Measurements from ENCODE around the gene HOMEZ.

HOMEZ gene

GRCh38 chr14:23324993-23325392, 39.1 kb upstream of the HOMEZ start:
- POLR2A ChIA-PET, result interaction anchor here (8.9 kb wide), 1 partner anchor 21 kb away, joined by 256 read pairs; the partner anchor contains the start of genes BCL2L2 and PPP1R3E
- no peak for DNase-seq (ENCODE audit: extremely low spot score)
- TF ChIP-seq CTBP1 (IDR thresholded peaks at IDR 0.05; ENCODE audit: borderline replicate concordance) (no peak), HDGF (IDR thresholded peaks at IDR 0.05; ENCODE audit: borderline replicate concordance) (no peak), BHLHE40 (IDR thresholded peaks at IDR 0.05; ENCODE audit: borderline replicate concordance) (no peak), SP1 (IDR thresholded peaks at IDR 0.05) (no peak), ZNF384 (IDR thresholded peaks at IDR 0.05) (no peak), SUZ12 (IDR thresholded peaks at IDR 0.05) (no peak), FOXM1 (IDR thresholded peaks at IDR 0.05; ENCODE audit: borderline replicate concordance) (no peak), FOXA1 (IDR thresholded peaks at IDR 0.05) (no peak), TARDBP (IDR thresholded peaks at IDR 0.05) (no peak), NFRKB (IDR thresholded peaks at IDR 0.05) (no peak), ELF4 (IDR thresholded peaks at IDR 0.05) (no peak), LEF1 (IDR thresholded peaks at IDR 0.05; ENCODE audit: borderline replicate concordance) (no peak)
- CTCF ChIA-PET, result no interaction called here

DNA sequence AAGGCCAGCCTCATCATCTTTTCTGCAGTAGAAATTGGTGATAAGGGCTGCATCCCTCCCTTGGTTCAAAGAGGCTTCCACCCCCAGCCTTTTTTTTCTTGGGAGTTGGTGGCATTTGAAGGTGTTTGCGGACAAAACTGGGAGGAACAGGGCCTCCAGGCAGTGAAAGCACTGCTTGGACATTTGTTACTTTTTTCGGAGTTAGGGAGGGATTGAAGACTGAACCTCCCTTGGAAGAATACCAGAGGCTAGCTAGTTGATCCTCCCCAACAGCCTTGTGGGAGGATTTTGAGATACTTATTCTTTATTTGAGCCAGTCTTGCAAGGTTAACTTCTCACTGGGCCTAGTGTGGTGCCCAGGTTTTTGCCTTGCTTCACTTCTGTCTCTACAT, 38.5 kb upstream of the HOMEZ start:
- ChIA-PET POLR2A (interaction anchor here (8.9 kb wide), 1 partner anchor 20 kb away, joined by 256 read pairs; the partner anchor contains the start of genes BCL2L2 and PPP1R3E), CTCF (no interaction called here)
- TF ChIP-seq BHLHE40 (IDR thresholded peaks at IDR 0.05; ENCODE audit: borderline replicate concordance), result no peak
- no peak for TF ChIP-seq CTBP1 (IDR thresholded peaks at IDR 0.05; ENCODE audit: borderline replicate concordance)
- TF ChIP-seq, protein P1, sequence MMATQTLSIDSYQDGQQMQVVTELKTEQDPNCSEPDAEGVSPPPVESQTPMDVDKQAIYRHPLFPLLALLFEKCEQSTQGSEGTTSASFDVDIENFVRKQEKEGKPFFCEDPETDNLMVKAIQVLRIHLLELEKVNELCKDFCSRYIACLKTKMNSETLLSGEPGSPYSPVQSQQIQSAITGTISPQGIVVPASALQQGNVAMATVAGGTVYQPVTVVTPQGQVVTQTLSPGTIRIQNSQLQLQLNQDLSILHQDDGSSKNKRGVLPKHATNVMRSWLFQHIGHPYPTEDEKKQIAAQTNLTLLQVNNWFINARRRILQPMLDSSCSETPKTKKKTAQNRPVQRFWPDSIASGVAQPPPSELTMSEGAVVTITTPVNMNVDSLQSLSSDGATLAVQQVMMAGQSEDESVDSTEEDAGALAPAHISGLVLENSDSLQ (IDR thresholded peaks at IDR 0.05), result no peak
- TF ChIP-seq TARDBP (IDR thresholded peaks at IDR 0.05), result no peak
- no peak for DNase-seq (ENCODE audit: extremely low spot score)

DNA sequence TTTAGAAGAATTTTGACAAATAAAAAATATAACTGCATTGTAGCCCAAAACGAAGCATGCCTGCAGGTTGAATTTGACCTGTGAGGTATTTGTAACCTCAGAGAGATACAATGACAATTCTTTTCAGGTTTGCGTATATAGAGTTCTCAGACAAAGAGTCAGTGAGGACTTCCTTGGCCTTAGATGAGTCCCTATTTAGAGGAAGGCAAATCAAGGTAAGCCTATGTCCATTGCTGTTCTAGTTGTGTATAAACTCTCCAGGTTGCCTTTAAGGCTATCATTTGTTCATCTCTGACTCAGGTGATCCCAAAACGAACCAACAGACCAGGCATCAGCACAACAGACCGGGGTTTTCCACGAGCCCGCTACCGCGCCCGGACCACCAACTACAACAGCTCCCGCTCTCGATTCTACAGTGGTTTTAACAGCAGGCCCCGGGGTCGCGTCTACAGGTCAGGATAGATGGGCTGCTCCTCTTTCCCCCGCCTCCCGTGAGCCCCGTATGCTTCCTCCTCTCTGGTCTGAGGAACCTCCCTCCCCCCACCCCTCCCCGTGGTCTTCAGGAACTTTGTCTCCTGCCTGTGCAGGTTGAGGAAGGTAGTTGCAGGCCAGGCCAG, 38.0 kb upstream of the HOMEZ start:
- TF ChIP-seq LEF1 (IDR thresholded peaks at IDR 0.05; ENCODE audit: borderline replicate concordance), result no peak
- no peak for TF ChIP-seq L3MBTL2 (conservative IDR thresholded peaks at IDR 0.05)
- TF ChIP-seq FOXM1 (IDR thresholded peaks at IDR 0.05; ENCODE audit: borderline replicate concordance), result no peak
- no peak for TF ChIP-seq BHLHE40 (IDR thresholded peaks at IDR 0.05; ENCODE audit: borderline replicate concordance)
- TF ChIP-seq TARDBP (IDR thresholded peaks at IDR 0.05), result no peak
- TF ChIP-seq ARNT (IDR thresholded peaks at IDR 0.05), result no peak
- TF ChIP-seq CTBP1 (IDR thresholded peaks at IDR 0.05; ENCODE audit: borderline replicate concordance), result no peak
- TF ChIP-seq, protein P1 (IDR thresholded peaks at IDR 0.05), result no peak
- ChIA-PET POLR2A (interaction anchor here (0.9 to 8.9 kb wide), 2 partner anchors 20 to 30 kb away, joined by 4 to 256 read pairs; partner anchors contain the start of genes BCL2L2 and PPP1R3E), CTCF (no interaction called here)
- no peak for DNase-seq (ENCODE audit: extremely low spot score)

DNA sequence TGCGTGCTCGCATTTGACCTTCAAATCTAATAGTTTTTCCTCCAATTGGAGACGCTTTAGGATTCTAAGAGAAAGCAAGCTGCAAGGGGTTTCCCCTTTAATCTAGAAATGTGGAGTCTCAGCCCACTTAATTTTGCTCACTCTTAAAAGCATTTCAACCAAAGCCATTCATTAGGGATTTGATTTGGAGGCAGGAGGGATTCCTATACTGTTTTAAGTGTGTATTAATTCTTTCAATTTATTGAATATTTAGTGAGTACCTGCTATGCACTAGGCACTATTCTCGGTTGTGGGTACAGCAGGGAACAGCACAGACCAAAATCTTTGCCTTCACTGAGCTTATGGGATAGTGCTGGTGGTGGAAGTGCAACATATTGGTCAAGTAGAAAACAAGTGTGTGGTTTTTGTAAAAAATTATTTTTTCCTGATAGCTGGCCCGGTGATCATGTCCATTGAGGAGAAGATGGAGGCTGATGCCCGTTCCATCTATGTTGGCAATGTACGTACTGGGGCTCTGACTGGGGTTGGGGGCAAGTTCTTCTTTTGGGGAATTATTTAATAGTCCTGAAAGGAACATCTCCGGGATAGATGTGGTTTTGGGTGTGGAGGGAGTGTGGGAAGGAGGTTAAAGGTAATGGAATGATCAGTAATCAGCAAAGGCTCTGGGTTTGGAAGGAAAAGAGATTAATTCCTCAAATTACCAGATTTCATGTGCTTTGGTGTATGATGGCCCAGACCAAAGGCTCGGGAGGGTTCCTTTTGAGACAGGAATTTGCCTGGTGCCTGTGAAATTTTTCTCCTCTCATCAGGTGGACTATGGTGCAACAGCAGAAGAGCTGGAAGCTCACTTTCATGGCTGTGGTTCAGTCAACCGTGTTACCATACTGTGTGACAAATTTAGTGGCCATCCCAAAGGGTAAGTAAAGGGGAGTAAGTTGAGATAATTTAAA, 36.9 kb upstream of the HOMEZ start:
- DNase-seq (ENCODE audit: extremely low spot score), result no peak
- TF ChIP-seq BHLHE40 (IDR thresholded peaks at IDR 0.05; ENCODE audit: borderline replicate concordance), result no peak
- no peak for TF ChIP-seq HDGF (IDR thresholded peaks at IDR 0.05; ENCODE audit: borderline replicate concordance)
- no peak for TF ChIP-seq FOXA1 (IDR thresholded peaks at IDR 0.05)
- TF ChIP-seq FOXM1 (IDR thresholded peaks at IDR 0.05; ENCODE audit: borderline replicate concordance), result no peak
- TF ChIP-seq ARNT (IDR thresholded peaks at IDR 0.05), result no peak
- no peak for TF ChIP-seq CTBP1 (IDR thresholded peaks at IDR 0.05; ENCODE audit: borderline replicate concordance)
- no peak for TF ChIP-seq NFRKB (IDR thresholded peaks at IDR 0.05)
- TF ChIP-seq ELF4 (IDR thresholded peaks at IDR 0.05), result no peak
- TF ChIP-seq L3MBTL2 (conservative IDR thresholded peaks at IDR 0.05), result no peak
- TF ChIP-seq, protein P1 (IDR thresholded peaks at IDR 0.05), result no peak
- TF ChIP-seq ZNF384 (IDR thresholded peaks at IDR 0.05), result no peak
- TF ChIP-seq TARDBP (IDR thresholded peaks at IDR 0.05), result no peak
- TF ChIP-seq FOXK2 (IDR thresholded peaks at IDR 0.05), result no peak
- TF ChIP-seq SUZ12 (IDR thresholded peaks at IDR 0.05), result no peak
- no peak for TF ChIP-seq LEF1 (IDR thresholded peaks at IDR 0.05; ENCODE audit: borderline replicate concordance)
- no peak for TF ChIP-seq SP1 (IDR thresholded peaks at IDR 0.05)
- CTCF ChIA-PET, result interaction anchor here (0.6 to 2.6 kb wide), 6 partner anchors 16 to 216 kb away, joined by 3 to 13 read pairs (median 4); partner anchors contain the start of gene BCL2L2
- POLR2A ChIA-PET, result interaction anchor here (0.7 to 8.9 kb wide), 18 partner anchors 11 to 792 kb away, joined by 3 to 256 read pairs (median 6); partner anchors contain the start of genes AP1G2, BCL2L2, CMTM5 and DCAF11
